H9 (cell line): ENCODE measurements around the gene TTC23L. TPM values are rescaled to one million over a fixed set of nuclear protein-coding genes. Genes with fewer than 3 reads are reported as not detected.

Experiments used
- DNase-seq: peaks from one replicate; pipeline ENCODE4 v3.0.0-alpha.2; 2017
- H2AFZ ChIP-seq: one replicate; pipeline ENCODE4 v1.6.1; 2013; ENCODE audit warnings: mild to moderate bottlenecking, low read length, control low read depth, moderate library complexity
- H2AK5ac ChIP-seq: 2 replicates; pipeline ENCODE4 v1.6.1; 2013; ENCODE audit warnings: low read length, control low read depth, mixed read lengths; ENCODE audit not compliant: insufficient read length
- H2BK120ac ChIP-seq: one replicate; pipeline ENCODE4 v1.6.1; 2013; ENCODE audit warnings: low read depth, mild to moderate bottlenecking, low read length, control low read depth, inconsistent platforms; ENCODE audit not compliant: poor library complexity, severe bottlenecking
- H2BK12ac ChIP-seq: 2 replicates; pipeline ENCODE4 v1.6.1; 2013; ENCODE audit warnings: low read length, control low read depth, mixed read lengths, low read depth; ENCODE audit not compliant: insufficient read length
- H2BK15ac ChIP-seq: 2 replicates; pipeline ENCODE4 v1.6.1; 2013; ENCODE audit warnings: low read depth, low read length, control low read depth
- H2BK20ac ChIP-seq: one replicate; pipeline ENCODE4 v1.6.1; 2013; ENCODE audit warnings: low read depth, mild to moderate bottlenecking, low read length, control low read depth, inconsistent platforms; ENCODE audit not compliant: poor library complexity, severe bottlenecking
- H2BK5ac ChIP-seq: 2 replicates; pipeline ENCODE4 v1.6.1; 2013; ENCODE audit warnings: low read length, control low read depth, mixed read lengths; ENCODE audit not compliant: insufficient read length
- H3K14ac ChIP-seq: 2 replicates; pipeline ENCODE4 v1.6.1; 2013; ENCODE audit warnings: low read length, control low read depth; ENCODE audit not compliant: insufficient read depth
- H3K18ac ChIP-seq: 2 replicates; pipeline ENCODE4 v1.6.1; 2013; ENCODE audit warnings: low read depth, mild to moderate bottlenecking, mixed read lengths, low read length, control low read depth; ENCODE audit not compliant: insufficient read length
- H3K23ac ChIP-seq: 2 replicates; pipeline ENCODE4 v1.6.1; 2013; ENCODE audit warnings: low read length, control low read depth, mixed read lengths, low read depth; ENCODE audit not compliant: insufficient read length
- H3K23me2 ChIP-seq: 2 replicates; pipeline ENCODE4 v1.6.1; 2013; ENCODE audit warnings: low read depth, mild to moderate bottlenecking, mixed read lengths, low read length, control low read depth; ENCODE audit not compliant: insufficient read length, poor library complexity, severe bottlenecking
- H3K27ac ChIP-seq: 2 replicates; pipeline ENCODE4 v1.5.1; 2013; ENCODE audit warnings: low read length, control low read depth, mixed read lengths, low read depth; ENCODE audit not compliant: insufficient read length
- H3K27me3 ChIP-seq: 2 replicates; pipeline ENCODE4 v1.6.1; 2013; ENCODE audit warnings: low read length, control low read depth, inconsistent platforms; ENCODE audit not compliant: insufficient read depth
- H3K4ac ChIP-seq: 2 replicates; pipeline ENCODE4 v1.6.1; 2013; ENCODE audit warnings: low read depth, mild to moderate bottlenecking, control low read depth, inconsistent platforms, low read length, moderate library complexity
- H3K4me1 ChIP-seq: 2 replicates; pipeline ENCODE4 v1.6.1; 2013; ENCODE audit warnings: low read length, control low read depth, inconsistent platforms; ENCODE audit not compliant: insufficient read depth
- H3K4me2 ChIP-seq: 2 replicates; pipeline ENCODE4 v1.6.1; 2013; ENCODE audit warnings: low read length, control low read depth, mixed read lengths; ENCODE audit not compliant: insufficient read length, insufficient read depth
- H3K56ac ChIP-seq: 2 replicates; pipeline ENCODE4 v1.6.1; 2013; ENCODE audit warnings: low read depth, mild to moderate bottlenecking, mixed read lengths, low read length, control low read depth; ENCODE audit not compliant: insufficient read length
- H3K79me1 ChIP-seq: 2 replicates; pipeline ENCODE4 v1.6.1; 2013; ENCODE audit warnings: low read depth, mild to moderate bottlenecking, moderate library complexity, low read length, control low read depth, inconsistent platforms; ENCODE audit not compliant: insufficient read depth, poor library complexity, severe bottlenecking
- H3K79me2 ChIP-seq: 2 replicates; pipeline ENCODE4 v1.6.1; 2013; ENCODE audit warnings: low read length, control low read depth, inconsistent platforms; ENCODE audit not compliant: insufficient read depth
- H3K9ac ChIP-seq: 2 replicates; pipeline ENCODE4 v1.6.1; 2013; ENCODE audit warnings: low read length, control low read depth, mixed read lengths; ENCODE audit not compliant: insufficient read length; ENCODE audit errors: extremely low read depth
- H3K9me3 ChIP-seq: one replicate; pipeline ENCODE4 v1.6.1; 2013; ENCODE audit warnings: low read depth, low read length, inconsistent platforms; ENCODE audit not compliant: control insufficient read depth
- H3T11ph ChIP-seq: one replicate; pipeline ENCODE4 v1.6.1; 2013; ENCODE audit warnings: mild to moderate bottlenecking, low read length, control low read depth, inconsistent platforms
- H4K20me1 ChIP-seq: one replicate; pipeline ENCODE4 v1.6.1; 2013; ENCODE audit not compliant: control insufficient read depth, insufficient read length, insufficient read depth
- H4K5ac ChIP-seq: 2 replicates; pipeline ENCODE4 v1.6.1; 2013; ENCODE audit warnings: low read depth, mild to moderate bottlenecking, mixed read lengths, low read length, control low read depth; ENCODE audit not compliant: insufficient read length
- H4K8ac ChIP-seq: replicated peaks from 2 replicates; pipeline ENCODE4 v1.6.1; 2013; ENCODE audit warnings: low read length, control low read depth, mixed read lengths, low read depth; ENCODE audit not compliant: insufficient read length
- H4K91ac ChIP-seq: 2 replicates; pipeline ENCODE4 v1.6.1; 2013; ENCODE audit warnings: low read depth, mild to moderate bottlenecking, moderate library complexity, mixed read lengths, low read length, control low read depth; ENCODE audit not compliant: insufficient read length
- H3K27ac Mint-ChIP-seq, 3 experiments: 2 replicates in 2 of 3; 3 replicates in 1 of 3; pipeline ENCODE4 v1.8.0; 2020 to 2021; ENCODE audit warnings: mixed read lengths in 3 of 3, mild to moderate bottlenecking in 1 of 3, moderate library complexity in 1 of 3
- H3K27me3 Mint-ChIP-seq: 2 replicates; pipeline ENCODE4 v1.8.0; 2021; ENCODE audit warnings: low read depth, mild to moderate bottlenecking, moderate library complexity, mixed read lengths
- H3K36me3 Mint-ChIP-seq, 3 experiments: 2 replicates in 2 of 3; 3 replicates in 1 of 3; pipeline ENCODE4 v1.8.0; 2020 to 2021; ENCODE audit warnings: low read depth in 3 of 3, mixed read lengths in 3 of 3; ENCODE audit not compliant: insufficient read depth in 1 of 3
- H3K4me1 Mint-ChIP-seq, 2 experiments: 2 replicates each; pipeline ENCODE4 v1.8.0; 2020; ENCODE audit warnings: mixed read lengths in 2 of 2
- H3K4me3 Mint-ChIP-seq, 2 experiments: 2 replicates in 1 of 2; 3 replicates in 1 of 2; pipeline ENCODE4 v1.8.0; 2020 to 2021; ENCODE audit warnings: mild to moderate bottlenecking in 2 of 2, mixed read lengths in 2 of 2, moderate library complexity in 1 of 2
- H3K9me3 Mint-ChIP-seq, 2 experiments: 2 replicates in 1 of 2; 3 replicates in 1 of 2; pipeline ENCODE4 v1.8.0; 2020; ENCODE audit warnings: mild to moderate bottlenecking in 2 of 2, mixed read lengths in 2 of 2, moderate library complexity in 1 of 2
- WGBS: extraction: QIAGEN DNeasy Blood & Tissue Kit; methylation state at CpG from one replicate; pipeline ENCODE4 v1.1.7; 2013; ENCODE audit warnings: missing lambda C conversion rate, low lambda C conversion rate, mixed read lengths; ENCODE audit not compliant: insufficient read length; ENCODE audit errors: extremely low coverage; 5-methylcytosine and 5-hydroxymethylcytosine counted together
- total RNA-seq: library from RNA; stranded (reverse); gene quantifications from 2 replicates; pipeline ENCODE4 v1.2.1, GENCODE V29; 2021
- TF ChIP-seq, protein P1 (sequence below): fragments of 200-600 bp; sonication (generic); conservative IDR thresholded peaks from 3 replicates; pipeline ENCODE4 v1.8.0; 2021; ENCODE audit warnings: antibody characterized with exemption, mild to moderate bottlenecking

The TTC23L gene
- total RNA-seq, 1 experiment from 2014 or later = 0.96 TPM

- no CpG with 5 or more reads among the region's 3 CpGs for WGBS
Measured at GRCh38 chr5:34898258-34898895, 59.4 kb downstream of the TTC23L start.

More at GRCh38 chr5:34898258-34898895, 59.4 kb downstream of the TTC23L start:
- Histone ChIP-seq H4K20me1 (no peaks in the 10 kb centered on the region), H3K23ac (no peak overlapping the region), H2BK15ac (no peak overlapping the region), H3K4me2 (no peak overlapping the region), H2AK5ac (no peak overlapping the region), H3K9me3 (no peaks in the 10 kb centered on the region), H3K27ac (no peak overlapping the region), H2BK120ac (no peak overlapping the region), H2BK5ac (no peak overlapping the region), H2BK12ac (no peak overlapping the region), H3K4ac (no peak overlapping the region), H3K79me1 (no peaks in the 10 kb centered on the region), H3K56ac (no peak overlapping the region), H2BK20ac (no peak overlapping the region), H3K4me1 (no peaks in the 10 kb centered on the region), H3K27me3 (no peaks in the 10 kb centered on the region), H3T11ph (no peak overlapping the region), H3K23me2 (no peaks in the 10 kb centered on the region), H3K18ac (no peak overlapping the region), H4K5ac (no peak overlapping the region), H3K9ac (no peak overlapping the region), H4K91ac (no peak overlapping the region), H3K14ac (no peak overlapping the region), H4K8ac (no peak overlapping the region), H2AFZ (no peak overlapping the region), H3K79me2 (no peaks in the 10 kb centered on the region)
- peak; percentile 63 for DNase-seq
- peaks cover 2 to 13% (median 10%) of the 10 kb centered on the region in 3 experiments; a peak in 5 of 7 replicates for H3K36me3 Mint-ChIP-seq
- H3K9me3 Mint-ChIP-seq = no peaks in the 10 kb centered on the region
- TF ChIP-seq, protein P1, sequence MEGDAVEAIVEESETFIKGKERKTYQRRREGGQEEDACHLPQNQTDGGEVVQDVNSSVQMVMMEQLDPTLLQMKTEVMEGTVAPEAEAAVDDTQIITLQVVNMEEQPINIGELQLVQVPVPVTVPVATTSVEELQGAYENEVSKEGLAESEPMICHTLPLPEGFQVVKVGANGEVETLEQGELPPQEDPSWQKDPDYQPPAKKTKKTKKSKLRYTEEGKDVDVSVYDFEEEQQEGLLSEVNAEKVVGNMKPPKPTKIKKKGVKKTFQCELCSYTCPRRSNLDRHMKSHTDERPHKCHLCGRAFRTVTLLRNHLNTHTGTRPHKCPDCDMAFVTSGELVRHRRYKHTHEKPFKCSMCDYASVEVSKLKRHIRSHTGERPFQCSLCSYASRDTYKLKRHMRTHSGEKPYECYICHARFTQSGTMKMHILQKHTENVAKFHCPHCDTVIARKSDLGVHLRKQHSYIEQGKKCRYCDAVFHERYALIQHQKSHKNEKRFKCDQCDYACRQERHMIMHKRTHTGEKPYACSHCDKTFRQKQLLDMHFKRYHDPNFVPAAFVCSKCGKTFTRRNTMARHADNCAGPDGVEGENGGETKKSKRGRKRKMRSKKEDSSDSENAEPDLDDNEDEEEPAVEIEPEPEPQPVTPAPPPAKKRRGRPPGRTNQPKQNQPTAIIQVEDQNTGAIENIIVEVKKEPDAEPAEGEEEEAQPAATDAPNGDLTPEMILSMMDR = peak; percentile 93
- H3K27me3 Mint-ChIP-seq = no peaks in the 10 kb centered on the region
- no peak overlapping the region for H3K4me3 Mint-ChIP-seq
- H3K4me1 Mint-ChIP-seq = peaks cover 6 to 17% of the 10 kb centered on the region in 2 experiments
- H3K27ac Mint-ChIP-seq = no peak overlapping the region; a peak in 1 of 7 replicates
